Measurements from ENCODE around the gene NFASC.

- no peak for TF ChIP-seq EZH2phosphoT487 (IDR thresholded peaks at IDR 0.05; ENCODE audit: low read depth, severe bottlenecking, unreplicated experiment)
- no peak for TF ChIP-seq CTCF (IDR thresholded peaks at IDR 0.05; ENCODE audit: poor library complexity)
- no peak for TF ChIP-seq EZH2 (IDR thresholded peaks at IDR 0.05; ENCODE audit: borderline replicate concordance)
Observed at GRCh38 chr1:204959836-204960235, 89.2 kb downstream of the NFASC start.

Data from hepatocyte (in vitro differentiated cells).